PFSK-1 (cell line): ENCODE measurements around the gene NKAIN2.

Source experiments
- FOXP2 ChIP-seq: optimal IDR thresholded peaks from 2 replicates; pipeline ENCODE3; 2011; ENCODE audit warnings: borderline replicate concordance, control low read depth, inconsistent platforms; ENCODE audit not compliant: insufficient read depth; ENCODE audit errors: extremely low read length, extremely low read depth
- POLR2AphosphoS5 ChIP-seq: IDR thresholded peaks from 2 replicates; pipeline ENCODE4 v1.6.1; 2012; ENCODE audit warnings: low read depth, mild to moderate bottlenecking, control low read depth, low read length, moderate library complexity
- REST ChIP-seq, 2 experiments: IDR thresholded peaks; 2 replicates each; pipeline versions ENCODE4 v1.6.1 to v1.8.0; 2011 to 2012; ENCODE audit warnings: low read depth in 2 of 2, low read length in 2 of 2, control low read depth in 1 of 2, inconsistent platforms in 1 of 2, mild to moderate bottlenecking in 1 of 2, moderate library complexity in 1 of 2; ENCODE audit not compliant: insufficient read depth in 1 of 2
- SIN3A ChIP-seq: IDR thresholded peaks from 2 replicates; pipeline ENCODE4 v1.6.1; 2012; ENCODE audit warnings: mild to moderate bottlenecking, low read length, moderate library complexity, borderline replicate concordance; ENCODE audit not compliant: insufficient read depth
- TAF1 ChIP-seq: IDR thresholded peaks from 2 replicates; pipeline ENCODE4 v1.6.1; 2012; ENCODE audit warnings: low read length, control low read depth, borderline replicate concordance; ENCODE audit not compliant: insufficient read depth

NKAIN2 gene

GRCh38 chr6:124389127-124389526 is 585.5 kb downstream of the NKAIN2 start:
- TF ChIP-seq TAF1, result no peak
- no peak for TF ChIP-seq FOXP2

GRCh38 chr6:124393536-124393935 is 589.9 kb downstream of the NKAIN2 start:
- TF ChIP-seq TAF1 (no peak), REST (IDR thresholded peaks at IDR 0.05; ENCODE audit: insufficient read depth in 1 of 2, low read depth in 2 of 2, low read length in 2 of 2) (no peak), POLR2AphosphoS5 (no peak), FOXP2 (no peak), SIN3A (no peak)

- TF ChIP-seq TAF1, result no peak
- TF ChIP-seq SIN3A, result no peak
- no peak for TF ChIP-seq FOXP2
- no peak for TF ChIP-seq REST (IDR thresholded peaks at IDR 0.05; ENCODE audit: insufficient read depth in 1 of 2, low read depth in 2 of 2, low read length in 2 of 2)
- TF ChIP-seq POLR2AphosphoS5, result no peak
These were observed 592.7 kb downstream of the NKAIN2 start for GRCh38 chr6:124396361-124396760.

- TF ChIP-seq FOXP2 (no peak), POLR2AphosphoS5 (no peak), TAF1 (no peak), REST (IDR thresholded peaks at IDR 0.05; ENCODE audit: insufficient read depth in 1 of 2, low read depth in 2 of 2, low read length in 2 of 2) (no peak), SIN3A (no peak)
These were observed 596.8 kb downstream of the NKAIN2 start for GRCh38 chr6:124400261-124400999.

GRCh38 chr6:124420116-124420840 is 616.6 kb downstream of the NKAIN2 start:
- no peak for TF ChIP-seq FOXP2
- no peak for TF ChIP-seq REST (IDR thresholded peaks at IDR 0.05; ENCODE audit: insufficient read depth in 1 of 2, low read depth in 2 of 2, low read length in 2 of 2)
- no peak for TF ChIP-seq POLR2AphosphoS5
- TF ChIP-seq TAF1, result no peak
- no peak for TF ChIP-seq SIN3A
